LNCAP (cell line): ENCODE data around the gene ARHGAP19.

Source experiments
- CTCF ChIP-seq: fragments of 450-650 bp; IDR thresholded peaks from 2 replicates; pipeline ENCODE4 v1.5.1; 2017; ENCODE audit warnings: mild to moderate bottlenecking

ARHGAP19 gene

GRCh38 chr10:97278491-97278989, 13.9 kb downstream of the ARHGAP19 start:
- peak; percentile 64 for TF ChIP-seq CTCF

GRCh38 chr10:97277551-97277950, 14.9 kb downstream of the ARHGAP19 start:
- TF ChIP-seq CTCF, result no peak

GRCh38 chr10:97274828-97275227, 17.6 kb downstream of the ARHGAP19 start:
- no peak for TF ChIP-seq CTCF

- no peak for TF ChIP-seq CTCF
These were observed 18.7 kb downstream of the ARHGAP19 start for GRCh38 chr10:97273700-97274099.

GRCh38 chr10:97270523-97271154, 21.8 kb downstream of the ARHGAP19 start:
- TF ChIP-seq CTCF, result no peak

GRCh38 chr10:97267671-97268070, 24.8 kb downstream of the ARHGAP19 start:
- TF ChIP-seq CTCF, result no peak

GRCh38 chr10:97263971-97264370, 28.5 kb downstream of the ARHGAP19 start:
- no peak for TF ChIP-seq CTCF

- TF ChIP-seq CTCF, result no peak
These were observed 30.8 kb downstream of the ARHGAP19 start for GRCh38 chr10:97261656-97262055.
